ENCODE data around the gene ITPRID1. TPM values are rescaled to one million over a fixed set of nuclear protein-coding genes. Genes with fewer than 3 reads are reported as not detected.

The ITPRID1 gene
- total RNA-seq, 4 donors from 2014 or later: 0.49 TPM; not detected in 3

DNA sequence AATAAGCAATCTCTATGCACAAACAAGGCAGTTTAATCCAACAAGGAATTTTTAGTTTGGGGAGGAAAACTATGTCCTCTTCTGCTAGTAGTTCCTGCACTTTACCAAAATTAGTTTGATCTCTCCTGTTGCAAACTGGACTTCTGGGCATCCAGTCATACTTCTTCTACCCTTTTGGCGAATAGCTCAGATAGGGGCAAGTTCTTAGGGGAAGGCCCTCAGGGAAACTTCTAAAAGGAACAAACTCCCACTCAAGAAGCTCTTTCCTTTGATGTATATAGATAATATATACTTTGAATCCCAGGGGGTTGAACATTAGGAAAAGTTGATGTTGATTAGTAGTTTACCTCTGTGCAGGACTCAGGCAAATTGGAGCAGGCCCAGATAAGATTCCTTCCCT is 151.7 kb downstream of the ITPRID1 start:
- H3K36me3 ChIP-seq: no peaks in the 10 kb centered on the region
- no peaks in the 10 kb centered on the region for H3K4me1 ChIP-seq
- H3K27ac ChIP-seq: no peak overlapping the region
- no peaks in the 10 kb centered on the region for H3K27me3 ChIP-seq
- H3K4me3 ChIP-seq: no peak overlapping the region
- TF ChIP-seq, protein P1, sequence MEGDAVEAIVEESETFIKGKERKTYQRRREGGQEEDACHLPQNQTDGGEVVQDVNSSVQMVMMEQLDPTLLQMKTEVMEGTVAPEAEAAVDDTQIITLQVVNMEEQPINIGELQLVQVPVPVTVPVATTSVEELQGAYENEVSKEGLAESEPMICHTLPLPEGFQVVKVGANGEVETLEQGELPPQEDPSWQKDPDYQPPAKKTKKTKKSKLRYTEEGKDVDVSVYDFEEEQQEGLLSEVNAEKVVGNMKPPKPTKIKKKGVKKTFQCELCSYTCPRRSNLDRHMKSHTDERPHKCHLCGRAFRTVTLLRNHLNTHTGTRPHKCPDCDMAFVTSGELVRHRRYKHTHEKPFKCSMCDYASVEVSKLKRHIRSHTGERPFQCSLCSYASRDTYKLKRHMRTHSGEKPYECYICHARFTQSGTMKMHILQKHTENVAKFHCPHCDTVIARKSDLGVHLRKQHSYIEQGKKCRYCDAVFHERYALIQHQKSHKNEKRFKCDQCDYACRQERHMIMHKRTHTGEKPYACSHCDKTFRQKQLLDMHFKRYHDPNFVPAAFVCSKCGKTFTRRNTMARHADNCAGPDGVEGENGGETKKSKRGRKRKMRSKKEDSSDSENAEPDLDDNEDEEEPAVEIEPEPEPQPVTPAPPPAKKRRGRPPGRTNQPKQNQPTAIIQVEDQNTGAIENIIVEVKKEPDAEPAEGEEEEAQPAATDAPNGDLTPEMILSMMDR (IDR thresholded peaks at IDR 0.05): no peak
- TF ChIP-seq EP300 (IDR thresholded peaks at IDR 0.05) (no peak), POLR2A (IDR thresholded peaks at IDR 0.05) (no peak), POLR2AphosphoS5 (IDR thresholded peaks at IDR 0.05) (no peak)
- WGBS, 2 donors (ENCODE audit: low coverage in 1 of 2): 67 to 80% methylated on average over 1 of the region's 1 CpG
- ATAC-seq: no peak
- peaks cover 0 to 2% (median 0%) of the 10 kb centered on the region in 3 donors for H3K9me3 ChIP-seq

DNA sequence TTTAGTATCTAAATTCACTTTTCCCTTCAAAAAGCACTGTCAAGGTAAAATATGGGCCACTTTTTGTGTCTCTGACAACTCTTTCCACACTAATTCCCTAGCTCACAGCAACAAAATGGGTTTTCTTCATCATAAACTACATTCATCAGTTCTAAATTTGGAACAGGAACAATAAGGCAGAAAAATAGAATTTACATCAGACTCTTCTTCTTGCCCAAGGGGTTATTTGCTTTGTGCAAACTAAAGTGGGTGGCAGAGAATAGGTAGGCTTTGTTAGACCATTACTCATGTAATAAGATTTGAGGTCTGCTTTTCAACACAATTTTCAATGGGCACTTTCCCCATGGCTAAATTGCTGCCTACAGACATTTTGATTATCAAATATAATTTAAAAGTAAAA is 155.6 kb downstream of the ITPRID1 start:
- no peak for ATAC-seq
- H3K4me3 ChIP-seq: no peak overlapping the region
- no peaks in the 10 kb centered on the region for H3K4me1 ChIP-seq
- H3K36me3 ChIP-seq: no peaks in the 10 kb centered on the region
- TF ChIP-seq, protein P1 (IDR thresholded peaks at IDR 0.05): no peak
- TF ChIP-seq EP300 (IDR thresholded peaks at IDR 0.05) (no peak), POLR2AphosphoS5 (IDR thresholded peaks at IDR 0.05) (no peak), POLR2A (IDR thresholded peaks at IDR 0.05) (no peak)
- peaks cover 0 to 10% (median 0%) of the 10 kb centered on the region in 3 donors for H3K9me3 ChIP-seq
- no peak overlapping the region for H3K27ac ChIP-seq
- no peaks in the 10 kb centered on the region for H3K27me3 ChIP-seq

DNA sequence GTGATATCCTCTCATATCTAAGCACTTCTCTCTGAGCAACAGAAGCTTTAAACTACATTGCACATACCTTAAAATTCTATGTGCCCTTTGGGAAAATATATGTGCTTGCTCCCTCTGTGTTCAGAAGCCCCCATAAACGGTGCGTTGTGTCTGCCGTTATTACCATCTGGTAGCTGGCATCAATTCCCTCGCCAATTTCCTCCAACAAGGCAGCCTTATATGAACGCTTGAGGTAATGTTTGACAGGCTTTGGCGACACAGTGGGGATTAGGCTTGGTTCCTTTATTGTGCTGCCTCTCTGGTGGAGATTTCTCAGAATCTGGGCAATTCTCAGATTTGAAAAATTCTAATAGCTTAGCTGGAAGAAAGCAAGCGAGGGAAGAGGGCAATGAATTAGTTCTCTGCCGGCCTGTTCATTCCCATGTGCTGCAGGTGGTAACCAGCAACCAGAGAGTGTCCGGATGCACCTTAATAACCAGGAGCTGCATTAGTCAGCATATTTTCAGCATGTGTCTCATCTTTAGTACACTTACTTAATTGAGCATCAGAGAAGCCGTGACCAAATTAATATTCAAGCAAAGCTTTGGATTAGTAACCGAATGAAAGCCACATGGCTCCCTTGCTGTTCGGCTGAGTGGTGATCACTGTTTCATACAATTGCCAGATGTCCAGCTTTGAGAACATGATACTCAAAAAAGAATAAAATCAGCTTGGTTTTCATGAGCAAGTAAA is 165.8 kb downstream of the ITPRID1 start:
- no peak for ATAC-seq
- TF ChIP-seq, protein P1 (IDR thresholded peaks at IDR 0.05): no peak
- no peak for TF ChIP-seq POLR2AphosphoS5 (IDR thresholded peaks at IDR 0.05)
- TF ChIP-seq POLR2A (IDR thresholded peaks at IDR 0.05): no peak
- TF ChIP-seq EP300 (IDR thresholded peaks at IDR 0.05): no peak
- WGBS, 2 donors (ENCODE audit: low coverage in 1 of 2): 79 to 81% methylated on average over 6 to 7 of the region's 12 CpGs
- H3K27ac ChIP-seq: no peak overlapping the region
- no peaks in the 10 kb centered on the region for H3K9me3 ChIP-seq
- no peaks in the 10 kb centered on the region for H3K27me3 ChIP-seq
- H3K4me1 ChIP-seq: no peaks in the 10 kb centered on the region
- H3K36me3 ChIP-seq: no peaks in the 10 kb centered on the region
- no peak overlapping the region for H3K4me3 ChIP-seq

DNA sequence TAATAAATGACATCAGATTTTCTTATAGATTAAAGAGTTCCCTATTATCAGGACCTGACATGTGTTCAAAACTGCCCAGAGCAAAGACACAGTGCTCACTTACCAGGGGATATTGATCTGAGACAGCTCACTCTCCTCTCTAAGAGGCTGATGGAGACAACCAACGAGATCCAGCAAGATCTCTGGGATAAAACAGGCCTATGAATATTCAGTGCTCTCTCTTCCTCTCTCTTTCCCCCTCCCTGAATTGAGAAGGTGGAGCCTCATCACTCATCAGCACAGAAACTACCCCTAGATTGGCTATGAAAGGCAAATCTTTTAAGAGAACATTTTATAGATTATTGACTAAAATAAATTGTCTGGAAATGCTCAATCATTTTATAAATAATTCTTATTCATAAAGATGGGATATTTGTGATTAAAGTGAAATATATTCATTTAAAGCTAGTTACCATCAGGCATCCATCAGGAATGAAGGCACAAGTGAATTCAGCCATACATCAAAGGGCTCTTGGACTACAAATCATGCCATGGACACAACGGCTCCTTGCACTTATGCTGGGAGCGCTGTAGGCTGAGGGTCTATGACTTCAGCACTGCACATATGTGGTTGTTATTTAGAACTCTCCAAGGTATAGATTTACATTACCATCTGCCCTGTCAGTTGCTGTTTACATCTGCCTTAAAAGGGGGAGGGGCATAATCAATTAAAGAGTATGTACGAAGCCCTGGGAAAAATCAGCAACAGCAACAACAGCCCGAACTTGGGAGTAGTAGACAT is 169.7 kb downstream of the ITPRID1 start:
- Histone ChIP-seq H3K4me1 (no peaks in the 10 kb centered on the region), H3K27ac (no peak overlapping the region), H3K27me3 (no peaks in the 10 kb centered on the region), H3K36me3 (no peaks in the 10 kb centered on the region), H3K4me3 (no peak overlapping the region), H3K9me3 (no peaks in the 10 kb centered on the region)
- 39 to 66% methylated on average over 2 to 4 of the region's 5 CpGs for WGBS, 2 donors (ENCODE audit: low coverage in 1 of 2)
- no peak for ATAC-seq
- TF ChIP-seq POLR2A (IDR thresholded peaks at IDR 0.05) (no peak), POLR2AphosphoS5 (IDR thresholded peaks at IDR 0.05) (no peak), EP300 (IDR thresholded peaks at IDR 0.05) (no peak)
- TF ChIP-seq, protein P1 (IDR thresholded peaks at IDR 0.05): no peak

All from gastroesophageal sphincter (tissue), 4 donors.